ENCODE results near the gene UBR4.

The UBR4 gene

GRCh38 chr1:19133360-19133759 is 76.7 kb downstream of the UBR4 start:
- DNase-seq: no peak

GRCh38 chr1:19130468-19130867 is 79.6 kb downstream of the UBR4 start:
- DNase-seq: no peak

- no peak for DNase-seq
Observed at GRCh38 chr1:19128968-19129514, 81.0 kb downstream of the UBR4 start.

GRCh38 chr1:19124273-19124672 is 85.8 kb downstream of the UBR4 start:
- DNase-seq: no peak

- DNase-seq: no peak
Observed at GRCh38 chr1:19123837-19124236, 86.2 kb downstream of the UBR4 start.

GRCh38 chr1:19122668-19123067 is 87.4 kb downstream of the UBR4 start:
- no peak for DNase-seq

GRCh38 chr1:19121192-19121591 is 88.9 kb downstream of the UBR4 start:
- DNase-seq: no peak

- DNase-seq: no peak
Observed at GRCh38 chr1:19120070-19120469, 90.0 kb downstream of the UBR4 start.

GRCh38 chr1:19115082-19115808 is 94.8 kb downstream of the UBR4 start:
- no peak for DNase-seq

- DNase-seq: no peak
Observed at GRCh38 chr1:19113697-19114092, 96.4 kb downstream of the UBR4 start.

- no peak for DNase-seq
Observed at GRCh38 chr1:19112891-19113696, 97.0 kb downstream of the UBR4 start.

GRCh38 chr1:19110257-19110927 is 99.7 kb downstream of the UBR4 start:
- no peak for DNase-seq

GRCh38 chr1:19109545-19109944 is 100.5 kb downstream of the UBR4 start:
- no peak for DNase-seq

GRCh38 chr1:19101244-19101643 is 108.8 kb downstream of the UBR4 start:
- DNase-seq: no peak

- no peak for DNase-seq
Observed at GRCh38 chr1:19100028-19100427, 110.0 kb downstream of the UBR4 start.

GRCh38 chr1:19096990-19097389 is 113.1 kb downstream of the UBR4 start:
- DNase-seq: no peak

- no peak for DNase-seq
Observed at GRCh38 chr1:19096036-19096833, 113.8 kb downstream of the UBR4 start.

- no peak for DNase-seq
Observed at GRCh38 chr1:19091196-19091953, 118.7 kb downstream of the UBR4 start.

- DNase-seq: no peak
Observed at GRCh38 chr1:19089524-19089923, 120.5 kb downstream of the UBR4 start.

- DNase-seq: no peak
Observed at GRCh38 chr1:19088717-19089442, 121.2 kb downstream of the UBR4 start.

Measured in GOT3 (cell line).